ENCODE results near the gene DERA. TPM values are rescaled to one million over a fixed set of nuclear protein-coding genes. Genes with fewer than 3 reads are reported as not detected.

The DERA gene
- total and polyA plus RNA-seq, 12 donors: 15.9 to 72.3 (median 31.4) TPM

DNA sequence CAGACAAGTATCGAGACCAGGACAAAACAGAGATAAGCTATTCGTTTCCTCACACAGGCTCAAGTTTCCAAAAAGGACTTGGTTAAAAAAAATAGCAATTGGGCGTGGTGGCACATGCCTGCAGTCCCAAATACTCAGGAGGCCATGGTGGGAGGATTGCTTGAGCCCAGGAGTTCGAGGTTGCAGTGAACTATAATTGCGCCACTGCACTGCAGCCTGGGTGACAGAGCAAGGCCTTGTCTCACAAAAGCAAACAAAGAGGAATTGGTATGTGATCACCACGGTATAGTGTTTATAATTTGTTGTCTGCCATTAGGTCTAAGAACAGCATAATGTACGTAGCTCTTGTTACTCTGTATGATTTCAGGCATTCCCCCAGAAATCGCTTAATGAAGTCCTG lies 175.3 kb downstream of the DERA start:
- intact Hi-C loops (cut with DNase I): no loop called here
- no peak for DNase-seq
- 73 to 76% (median 74%) methylated on average over 8 of the region's 8 CpGs for WGBS, 4 donors

GRCh38 chr12:16086942-16087341 lies 175.8 kb downstream of the DERA start:
- no peaks in the 10 kb centered on the region for H3K27me3 ChIP-seq
- no peak overlapping the region for H3K27ac ChIP-seq
- no peaks in the 10 kb centered on the region for H3K4me1 ChIP-seq (replicated peaks in 1 of 2)
- intact Hi-C loops (cut with DNase I): no loop called here
- no peak for DNase-seq
- H3K36me3 ChIP-seq (replicated peaks in 1 of 2): no peaks in the 10 kb centered on the region
- no peak for TF ChIP-seq CTCF (IDR thresholded peaks at IDR 0.05)
- no peak for TF ChIP-seq POLR2A (IDR thresholded peaks at IDR 0.05)
- H3K4me3 ChIP-seq: no peak overlapping the region
- 85 to 95% (median 93%) methylated on average over 2 of the region's 2 CpGs for WGBS, 4 donors
- no peaks in the 10 kb centered on the region for H3K9me3 ChIP-seq (replicated peaks in 1 of 3)

More for the DNA sequence above, 175.3 kb downstream of the DERA start:
- Histone ChIP-seq H3K9me3 (replicated peaks in 1 of 3) (no peaks in the 10 kb centered on the region), H3K4me1 (replicated peaks in 1 of 2) (no peaks in the 10 kb centered on the region), H3K4me3 (no peak overlapping the region), H3K36me3 (replicated peaks in 1 of 2) (no peaks in the 10 kb centered on the region), H3K27me3 (no peaks in the 10 kb centered on the region), H3K27ac (no peak overlapping the region)
- no peak for TF ChIP-seq POLR2A (IDR thresholded peaks at IDR 0.05)
- TF ChIP-seq CTCF (IDR thresholded peaks at IDR 0.05): no peak

Other genes starting within 250 kb of the DERA start
- 10 to 100 TPM; 11.4 to 76.8 (median 33.0) TPM for gene EPS8, start 121.9 kb upstream of the DERA start, total RNA-seq
- gene EPS8, start 121.9 kb upstream of the DERA start, polyA plus RNA-seq: 10 to 100 TPM; 14.6 to 27.3 (median 17.9) TPM
- 100 to 1,000 TPM in 3 of 9 donors, 10 to 100 TPM in 6; 48.6 to 157 (median 92.6) TPM for gene STRAP, start 28.9 kb upstream of the DERA start, total RNA-seq
- gene STRAP, start 28.9 kb upstream of the DERA start, polyA plus RNA-seq: 100 to 1,000 TPM in 2 of 3 donors, 10 to 100 TPM in 1; 86.4 to 231 (median 133) TPM

Measured in adrenal gland (tissue), 12 donors.